Endothelial cell of umbilical vein (primary cell): ENCODE measurements around the gene TRDMT1. TPM values are rescaled to one million over a fixed set of nuclear protein-coding genes. Genes with fewer than 3 reads are reported as not detected.

Experiments used
- BruUV-seq: library from RNA; stranded (reverse); fragments of 400-500 nt; replicated peaks from 2 replicates; lab custom pipeline; 2021; lab: Mats Ljungman, UMichigan
- CTCF ChIA-PET: fragments of 300-600, 350-600 bp; sonication (Branson Sonifier 250); formaldehyde crosslinking; loops from one replicate; lab custom pipeline; 2021; ENCODE audit warnings: antibody characterized with exemption, inconsistent platforms; lab: Charles Lee
- POLR2A ChIA-PET: fragments of 300-600, 350-600 bp; sonication (Branson Sonifier 250); formaldehyde crosslinking; loops from one replicate; lab custom pipeline; 2021; ENCODE audit warnings: antibody characterized with exemption, inconsistent platforms; lab: Charles Lee
- DNase-seq: peaks from one replicate; pipeline ENCODE4 v3.0.0-alpha.2; 2011; ENCODE audit warnings: low read depth, low spot score
- FAIRE-seq: peaks from 2 replicates; lab custom pipeline; 2011; peaks lifted over from hg19 to GRCh38; lab: Jason Lieb, UNC
- H2AFZ ChIP-seq: 2 replicates; pipeline ENCODE4 v1.6.0; 2012; ENCODE audit warnings: low read depth, low read length, control low read depth, inconsistent platforms
- H3K27ac ChIP-seq: 2 replicates; pipeline ENCODE4 v1.5.1; 2011; ENCODE audit warnings: low read depth, mild to moderate bottlenecking, control low read depth, low read length, moderate library complexity; ENCODE audit not compliant: insufficient read depth
- H3K27me3 ChIP-seq, 2 experiments: 2 replicates each; pipeline versions ENCODE4 v1.6.0 to v1.6.1; 2011; ENCODE audit warnings: low read length in 2 of 2, mixed read lengths in 1 of 2; ENCODE audit not compliant: control insufficient read depth in 2 of 2, insufficient read depth in 2 of 2
- H3K36me3 ChIP-seq, 2 experiments: 2 replicates in 1 of 2; 3 replicates in 1 of 2; pipeline ENCODE4 v1.5.1; 2011; ENCODE audit warnings: low read length in 2 of 2, mild to moderate bottlenecking in 1 of 2, moderate library complexity in 1 of 2; ENCODE audit not compliant: control insufficient read depth in 2 of 2, insufficient read depth in 2 of 2; ENCODE audit errors: extremely low read depth in 1 of 2
- H3K4me1 ChIP-seq: 3 replicates; pipeline ENCODE4 v1.5.1; 2011; ENCODE audit warnings: mild to moderate bottlenecking, low read length; ENCODE audit not compliant: control insufficient read depth, insufficient read depth; ENCODE audit errors: extremely low read depth
- H3K4me2 ChIP-seq: 2 replicates; pipeline ENCODE4 v1.6.1; 2011; ENCODE audit warnings: low read length, control low read depth, mixed read lengths; ENCODE audit not compliant: insufficient read depth
- H3K4me3 ChIP-seq, 3 experiments: fragments of 200-600 bp in 1 of 3; sonication (generic), shearing (Covaris generic) in 1 of 3; replicated peaks in 1 of 3; 2 replicates each; pipeline ENCODE4 v1.5.1; 2011 to 2016; ENCODE audit warnings: control low read depth in 3 of 3, low read length in 3 of 3, mild to moderate bottlenecking in 2 of 3, inconsistent platforms in 1 of 3, low read depth in 1 of 3, moderate library complexity in 1 of 3; ENCODE audit not compliant: insufficient read depth in 1 of 3
- H3K79me2 ChIP-seq: 2 replicates; pipeline ENCODE4 v1.6.0; 2012; ENCODE audit warnings: low read length, inconsistent platforms; ENCODE audit not compliant: control insufficient read depth, insufficient read depth
- H3K9ac ChIP-seq: replicated peaks from 2 replicates; pipeline ENCODE3; 2011; ENCODE audit warnings: low read length, control low read depth; ENCODE audit not compliant: insufficient read depth; ENCODE audit errors: extremely low read depth
- H3K9me1 ChIP-seq: replicated peaks from 3 replicates; pipeline ENCODE4 v1.6.0; 2011; ENCODE audit warnings: mild to moderate bottlenecking, low read length; ENCODE audit not compliant: control insufficient read depth, insufficient read depth; ENCODE audit errors: extremely low read depth
- H3K9me3 ChIP-seq: replicated peaks from 2 replicates; pipeline ENCODE4 v1.5.1; 2012; ENCODE audit warnings: low read length, inconsistent platforms; ENCODE audit not compliant: control insufficient read depth, insufficient read depth
- H4K20me1 ChIP-seq: replicated peaks from 2 replicates; pipeline ENCODE3; 2011; ENCODE audit warnings: mild to moderate bottlenecking, low read length; ENCODE audit not compliant: control insufficient read depth, insufficient read depth; ENCODE audit errors: extremely low read depth
- EZH2 ChIP-seq: IDR thresholded peaks from 2 replicates; pipeline ENCODE4 v1.6.1; 2012; ENCODE audit warnings: borderline replicate concordance, low read depth, mild to moderate bottlenecking, moderate library complexity, low read length, inconsistent platforms; ENCODE audit not compliant: severe bottlenecking
- FOS ChIP-seq: IDR thresholded peaks from 2 replicates; pipeline ENCODE4 v1.6.1; 2011; ENCODE audit warnings: mild to moderate bottlenecking, low read length, moderate library complexity, borderline replicate concordance; ENCODE audit not compliant: insufficient read depth
- GATA2 ChIP-seq: IDR thresholded peaks from 2 replicates; pipeline ENCODE4 v1.7.0; 2011; ENCODE audit warnings: low read depth, mild to moderate bottlenecking, moderate library complexity, mixed read lengths, low read length; ENCODE audit not compliant: insufficient read length, insufficient read depth
- JUN ChIP-seq: IDR thresholded peaks from 2 replicates; pipeline ENCODE4 v1.6.1; 2011; ENCODE audit warnings: borderline replicate concordance, low read depth; ENCODE audit not compliant: insufficient read length, insufficient read depth
- MYC ChIP-seq: IDR thresholded peaks from one replicate; pipeline ENCODE4 v1.6.1; 2011; ENCODE audit warnings: mild to moderate bottlenecking, low read depth, low read length
- POLR2A ChIP-seq: IDR thresholded peaks from 2 replicates; pipeline ENCODE4 v1.6.1; 2012; ENCODE audit warnings: low read depth, mild to moderate bottlenecking, control low read depth, low read length
- POLR2AphosphoS5 ChIP-seq: IDR thresholded peaks from 2 replicates; pipeline ENCODE4 v1.6.1; 2012; ENCODE audit warnings: low read depth, mild to moderate bottlenecking, control low read depth, low read length, moderate library complexity; ENCODE audit not compliant: insufficient read depth
- dilution Hi-C: fragments of 300-500 bp; cut with MboI; formaldehyde crosslinking; loops from one replicate; pipeline ENCODE4 v1.15.0; 2019; ENCODE audit warnings: low sequenced_read_pairs; ENCODE audit not compliant: extremely low pct_ligation_motif_present
- intact Hi-C: fragments of 100-400 bp; cut with micrococcal nuclease; formaldehyde crosslinking; loops from one replicate; pipeline ENCODE4 v1.10.0; 2022
- polyA plus RNA-seq, 4 experiments: library from polyadenylated mRNA; depleted of rRNA in 3 of 4; stranded (reverse) in 3 of 4; unstranded in 1 of 4; fragments of >200 nt; gene quantifications; 2 replicates each; pipeline versions ENCODE4 v1.2.1 to v1.2.3, GENCODE V29; 2011 to 2012; ENCODE audit warnings: missing spikeins in 1 of 4
- total RNA-seq: library from RNA; stranded (reverse); gene quantifications from 2 replicates; pipeline ENCODE4 v1.2.3, GENCODE V29; 2021
- TF ChIP-seq, protein P1 (sequence below): IDR thresholded peaks from 2 replicates; pipeline ENCODE4 v1.6.1; 2011; ENCODE audit not compliant: insufficient read depth, insufficient read length
- TF ChIP-seq, protein P2 (sequence below), 2 donors: IDR thresholded peaks; 1 replicate in 1 of 2; 2 replicates in 1 of 2; pipeline ENCODE4 v1.5.1; 2011; ENCODE audit warnings: low read length in 2 of 2, mild to moderate bottlenecking in 2 of 2, moderate library complexity in 2 of 2, control low read depth in 1 of 2, inconsistent platforms in 1 of 2, low read depth in 1 of 2; ENCODE audit not compliant: insufficient read depth in 1 of 2; ENCODE audit errors: extremely low read depth in 1 of 2

TRDMT1 gene
- total and polyA plus RNA-seq, 2 donors (not counting 3 experiments of a cell fraction or from before 2014, with no cell fraction given) = 10.0 to 12.3 TPM

DNA sequence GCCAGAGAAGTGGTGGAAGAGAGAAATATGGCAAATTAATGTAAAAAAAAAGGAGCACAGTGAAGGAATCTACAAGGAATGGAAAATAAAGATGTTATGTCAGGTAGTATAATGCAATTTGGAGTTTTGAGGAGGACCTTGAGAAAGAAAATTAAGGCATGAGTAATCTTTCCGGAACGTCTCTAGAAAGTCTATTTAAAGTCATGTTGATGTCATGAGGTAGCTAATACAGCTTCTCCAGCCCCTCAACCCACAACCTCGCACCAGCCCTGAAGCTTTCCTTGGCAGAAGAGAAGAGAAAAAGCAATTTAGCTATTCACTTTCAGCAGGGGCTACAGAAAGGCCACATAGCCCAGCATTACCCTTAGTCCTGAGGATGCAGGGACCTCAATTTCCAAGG lies 22.5 kb downstream of the TRDMT1 start:
- Histone ChIP-seq H3K4me2 (no peak overlapping the region), H3K27me3 (no peaks in the 10 kb centered on the region), H3K27ac (no peak overlapping the region), H3K36me3 (no peaks in the 10 kb centered on the region), H3K79me2 (no peaks in the 10 kb centered on the region), H4K20me1 (no peaks in the 10 kb centered on the region), H2AFZ (no peak overlapping the region), H3K4me1 (no peaks in the 10 kb centered on the region), H3K9me3 (no peaks in the 10 kb centered on the region), H3K9me1 (no peaks in the 10 kb centered on the region), H3K9ac (no peak overlapping the region), H3K4me3 (no peak overlapping the region)
- POLR2A ChIA-PET = no interaction called here
- FAIRE-seq (no peak), DNase-seq (no peak)
- CTCF ChIA-PET = interaction anchor here (1.0 kb wide), 1 partner anchor 9 kb away, joined by 3 read pairs; no protein-coding TSS in a partner anchor
- dilution Hi-C loops (no loop called here), intact Hi-C loops (no loop called here)
- no TSS peak for BruUV-seq
- no peak for TF ChIP-seq GATA2

DNA sequence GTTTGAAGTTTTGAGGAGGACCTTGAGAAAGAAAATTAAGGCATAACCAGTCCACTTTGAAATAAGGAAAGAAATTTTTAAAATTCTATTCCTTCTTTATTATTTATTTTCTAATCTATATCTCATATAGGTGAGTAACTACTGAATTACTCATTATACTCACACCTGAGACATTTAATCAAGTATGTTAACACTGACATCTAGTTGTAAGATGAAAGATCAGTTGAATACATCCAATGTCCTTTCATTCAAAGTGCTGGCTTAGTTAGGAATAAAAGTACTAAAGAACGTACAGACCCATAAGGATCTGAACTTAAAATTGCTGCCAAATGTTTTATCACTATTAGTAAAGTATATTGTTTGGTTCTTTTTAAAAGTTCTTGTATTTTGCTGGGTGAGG lies 23.5 kb downstream of the TRDMT1 start:
- FAIRE-seq = no peak
- Histone ChIP-seq H2AFZ (no peak overlapping the region), H3K36me3 (no peaks in the 10 kb centered on the region), H3K27ac (no peak overlapping the region), H4K20me1 (no peaks in the 10 kb centered on the region), H3K4me3 (no peak overlapping the region), H3K9ac (no peak overlapping the region), H3K79me2 (no peaks in the 10 kb centered on the region), H3K9me3 (no peaks in the 10 kb centered on the region), H3K4me2 (no peak overlapping the region), H3K9me1 (no peaks in the 10 kb centered on the region), H3K27me3 (no peaks in the 10 kb centered on the region), H3K4me1 (no peaks in the 10 kb centered on the region)
- POLR2A ChIA-PET = interaction anchor here (0.7 kb wide), 1 partner anchor 168 kb away, joined by 8 read pairs; no protein-coding TSS in a partner anchor
- TF ChIP-seq POLR2AphosphoS5 (no peak), POLR2A (no peak), JUN (no peak), FOS (no peak), MYC (no peak), EZH2 (no peak), GATA2 (no peak)
- TF ChIP-seq, protein P1, sequence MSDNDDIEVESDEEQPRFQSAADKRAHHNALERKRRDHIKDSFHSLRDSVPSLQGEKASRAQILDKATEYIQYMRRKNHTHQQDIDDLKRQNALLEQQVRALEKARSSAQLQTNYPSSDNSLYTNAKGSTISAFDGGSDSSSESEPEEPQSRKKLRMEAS = no peak
- TF ChIP-seq, protein P2, sequence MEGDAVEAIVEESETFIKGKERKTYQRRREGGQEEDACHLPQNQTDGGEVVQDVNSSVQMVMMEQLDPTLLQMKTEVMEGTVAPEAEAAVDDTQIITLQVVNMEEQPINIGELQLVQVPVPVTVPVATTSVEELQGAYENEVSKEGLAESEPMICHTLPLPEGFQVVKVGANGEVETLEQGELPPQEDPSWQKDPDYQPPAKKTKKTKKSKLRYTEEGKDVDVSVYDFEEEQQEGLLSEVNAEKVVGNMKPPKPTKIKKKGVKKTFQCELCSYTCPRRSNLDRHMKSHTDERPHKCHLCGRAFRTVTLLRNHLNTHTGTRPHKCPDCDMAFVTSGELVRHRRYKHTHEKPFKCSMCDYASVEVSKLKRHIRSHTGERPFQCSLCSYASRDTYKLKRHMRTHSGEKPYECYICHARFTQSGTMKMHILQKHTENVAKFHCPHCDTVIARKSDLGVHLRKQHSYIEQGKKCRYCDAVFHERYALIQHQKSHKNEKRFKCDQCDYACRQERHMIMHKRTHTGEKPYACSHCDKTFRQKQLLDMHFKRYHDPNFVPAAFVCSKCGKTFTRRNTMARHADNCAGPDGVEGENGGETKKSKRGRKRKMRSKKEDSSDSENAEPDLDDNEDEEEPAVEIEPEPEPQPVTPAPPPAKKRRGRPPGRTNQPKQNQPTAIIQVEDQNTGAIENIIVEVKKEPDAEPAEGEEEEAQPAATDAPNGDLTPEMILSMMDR (IDR thresholded peaks at IDR 0.05; ENCODE audit: extremely low read depth in 1 of 2, insufficient read depth in 1 of 2, low read depth in 1 of 2, low read length in 2 of 2) = no peak
- dilution Hi-C loops (no loop called here), intact Hi-C loops (no loop called here)
- CTCF ChIA-PET = no interaction called here
- no peak for DNase-seq
- BruUV-seq = no TSS peak
